ENCODE data around the gene TEPSIN.

Gene TEPSIN

DNA sequence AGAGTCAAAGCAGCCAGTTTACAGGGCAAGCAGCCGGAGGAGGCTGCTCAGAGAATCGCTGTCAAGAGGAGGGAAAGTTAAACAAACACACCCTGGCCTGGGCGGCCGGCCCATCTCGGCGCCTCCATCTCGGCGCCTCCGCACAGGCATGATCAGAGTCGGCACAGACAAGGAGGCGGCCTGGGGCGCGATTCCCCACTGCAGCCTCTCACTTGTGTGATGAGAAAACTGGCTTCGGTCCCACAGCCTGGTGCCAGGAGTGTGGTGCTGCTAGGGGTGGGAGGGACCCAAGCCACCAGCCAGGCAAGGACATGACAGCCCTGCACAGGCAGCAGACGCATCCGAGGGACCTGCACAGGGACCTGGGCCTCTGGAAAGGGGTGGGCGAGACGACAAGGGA is 38.6 kb upstream of the TEPSIN start:
- H3K4me3 ChIP-seq (replicated peaks in 1 of 2; ENCODE audit: low read depth in 2 of 2, low read length in 2 of 2), result no peak overlapping the region
- TF ChIP-seq, protein P1, sequence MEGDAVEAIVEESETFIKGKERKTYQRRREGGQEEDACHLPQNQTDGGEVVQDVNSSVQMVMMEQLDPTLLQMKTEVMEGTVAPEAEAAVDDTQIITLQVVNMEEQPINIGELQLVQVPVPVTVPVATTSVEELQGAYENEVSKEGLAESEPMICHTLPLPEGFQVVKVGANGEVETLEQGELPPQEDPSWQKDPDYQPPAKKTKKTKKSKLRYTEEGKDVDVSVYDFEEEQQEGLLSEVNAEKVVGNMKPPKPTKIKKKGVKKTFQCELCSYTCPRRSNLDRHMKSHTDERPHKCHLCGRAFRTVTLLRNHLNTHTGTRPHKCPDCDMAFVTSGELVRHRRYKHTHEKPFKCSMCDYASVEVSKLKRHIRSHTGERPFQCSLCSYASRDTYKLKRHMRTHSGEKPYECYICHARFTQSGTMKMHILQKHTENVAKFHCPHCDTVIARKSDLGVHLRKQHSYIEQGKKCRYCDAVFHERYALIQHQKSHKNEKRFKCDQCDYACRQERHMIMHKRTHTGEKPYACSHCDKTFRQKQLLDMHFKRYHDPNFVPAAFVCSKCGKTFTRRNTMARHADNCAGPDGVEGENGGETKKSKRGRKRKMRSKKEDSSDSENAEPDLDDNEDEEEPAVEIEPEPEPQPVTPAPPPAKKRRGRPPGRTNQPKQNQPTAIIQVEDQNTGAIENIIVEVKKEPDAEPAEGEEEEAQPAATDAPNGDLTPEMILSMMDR (IDR thresholded peaks at IDR 0.05; ENCODE audit: low read depth, low read length), result no peak
- DNase-seq (ENCODE audit: low read depth in 2 of 2), result peak in 1 of 2 donors; percentile 26

DNA sequence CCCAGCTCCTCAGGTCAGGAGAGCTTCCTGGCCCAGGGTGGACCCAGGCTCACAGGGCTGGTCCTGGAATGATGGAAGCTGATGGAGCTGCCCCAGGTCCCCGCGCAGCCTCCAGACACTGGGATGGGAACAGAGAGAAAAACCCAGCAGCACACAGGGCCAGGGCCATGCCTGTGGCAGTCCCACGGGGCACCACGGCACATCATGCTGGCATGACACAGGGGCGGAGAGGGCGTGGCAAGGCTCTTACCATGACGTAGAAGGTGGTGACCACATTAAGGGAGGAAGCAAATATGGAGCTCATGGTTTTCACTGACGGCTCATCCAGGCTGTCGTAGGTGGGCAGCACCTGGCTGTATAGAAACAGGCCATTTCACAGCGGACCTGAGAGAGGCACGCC is 37.9 kb upstream of the TEPSIN start:
- no peak overlapping the region for H3K4me3 ChIP-seq (replicated peaks in 1 of 2; ENCODE audit: low read depth in 2 of 2, low read length in 2 of 2)
- no peak for DNase-seq (ENCODE audit: low read depth in 2 of 2)
- TF ChIP-seq, protein P1 (IDR thresholded peaks at IDR 0.05; ENCODE audit: low read depth, low read length), result no peak

DNA sequence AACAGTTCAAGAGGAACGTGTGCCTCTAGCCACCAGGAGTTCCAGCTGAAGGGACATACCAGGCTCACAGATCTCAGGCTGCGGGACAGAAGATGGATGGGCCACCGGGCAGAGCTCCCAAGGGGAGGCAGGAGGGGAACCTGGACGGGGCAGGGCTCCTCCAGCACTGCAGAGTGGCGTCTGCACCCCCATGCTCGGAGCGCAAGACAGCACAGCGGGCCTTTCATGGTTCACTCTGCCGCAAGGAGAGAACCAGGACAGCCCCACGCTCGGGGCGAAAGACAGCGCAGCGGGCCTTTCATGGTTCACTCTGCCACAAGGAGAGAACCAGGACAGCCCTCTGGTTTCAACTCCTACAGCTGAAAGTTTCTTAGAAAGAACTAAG is 35.6 kb upstream of the TEPSIN start:
- DNase-seq (ENCODE audit: low read depth in 2 of 2), result no peak
- TF ChIP-seq, protein P1 (IDR thresholded peaks at IDR 0.05; ENCODE audit: low read depth, low read length), result no peak
- H3K4me3 ChIP-seq (replicated peaks in 1 of 2; ENCODE audit: low read depth in 2 of 2, low read length in 2 of 2), result no peak overlapping the region

DNA sequence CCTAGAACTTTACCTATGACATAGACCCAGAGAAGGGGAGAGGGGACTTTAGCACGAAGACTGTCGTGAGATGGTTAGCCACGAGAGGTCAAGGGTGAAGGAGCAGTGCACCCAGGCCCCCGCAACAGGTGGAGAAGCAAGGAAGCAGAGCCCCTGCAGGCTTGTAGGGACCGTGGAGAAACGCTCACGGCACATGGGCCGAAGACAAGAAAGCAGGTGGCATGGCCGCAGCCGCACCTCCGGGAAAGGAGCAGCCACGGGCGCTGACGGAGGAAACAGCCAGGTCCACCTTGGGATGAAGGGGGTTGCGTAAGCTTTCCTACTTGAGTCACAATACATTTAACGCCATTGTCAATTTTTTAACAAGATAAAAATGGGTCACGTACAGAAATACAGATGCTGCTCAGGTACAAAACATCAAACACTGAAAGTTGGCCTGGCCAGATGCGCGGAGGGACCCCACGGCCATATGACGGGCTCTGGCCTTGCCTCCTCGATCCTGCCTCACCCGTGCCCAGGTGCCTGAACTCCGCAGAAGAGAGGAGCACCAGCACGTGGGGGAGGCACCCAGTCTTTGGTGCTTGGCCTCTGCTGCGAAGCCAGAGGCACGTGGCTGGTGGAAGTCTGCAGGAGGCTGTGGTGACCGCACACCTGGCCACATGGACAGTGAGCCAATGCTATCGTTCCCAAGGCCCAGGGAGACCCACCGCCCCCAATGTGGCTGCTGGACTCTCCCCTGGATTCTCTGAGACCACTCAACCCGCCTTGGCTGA is 35.0 kb upstream of the TEPSIN start:
- no peak for DNase-seq (ENCODE audit: low read depth in 2 of 2)
- TF ChIP-seq, protein P1 (IDR thresholded peaks at IDR 0.05; ENCODE audit: low read depth, low read length), result no peak

DNA sequence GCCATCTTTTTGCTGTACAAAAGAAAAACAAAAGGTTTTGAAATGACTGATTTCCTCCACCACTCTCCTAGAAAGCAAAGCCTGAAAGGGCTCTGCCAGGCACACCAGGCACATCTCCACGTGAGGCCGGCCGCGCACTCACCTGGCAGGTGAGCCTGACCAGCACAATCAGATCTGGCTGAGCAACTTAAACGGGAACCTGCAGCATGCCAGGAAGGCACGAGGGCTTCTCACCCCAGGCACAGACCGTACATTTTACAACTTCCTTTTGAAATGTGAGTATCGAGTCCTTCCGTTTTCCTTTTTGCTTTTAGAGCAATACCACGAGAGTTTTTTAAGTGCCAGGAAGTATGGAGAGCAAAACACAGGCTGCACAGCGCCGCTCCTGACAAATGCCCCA is 33.8 kb upstream of the TEPSIN start:
- H3K4me3 ChIP-seq (replicated peaks in 1 of 2; ENCODE audit: low read depth in 2 of 2, low read length in 2 of 2), result no peak overlapping the region
- TF ChIP-seq, protein P1 (IDR thresholded peaks at IDR 0.05; ENCODE audit: low read depth, low read length), result no peak
- no peak for DNase-seq (ENCODE audit: low read depth in 2 of 2)

More for the DNA sequence above, 35.0 kb upstream of the TEPSIN start:
- no peak overlapping the region for H3K4me3 ChIP-seq (replicated peaks in 1 of 2; ENCODE audit: low read depth in 2 of 2, low read length in 2 of 2)

DNA sequence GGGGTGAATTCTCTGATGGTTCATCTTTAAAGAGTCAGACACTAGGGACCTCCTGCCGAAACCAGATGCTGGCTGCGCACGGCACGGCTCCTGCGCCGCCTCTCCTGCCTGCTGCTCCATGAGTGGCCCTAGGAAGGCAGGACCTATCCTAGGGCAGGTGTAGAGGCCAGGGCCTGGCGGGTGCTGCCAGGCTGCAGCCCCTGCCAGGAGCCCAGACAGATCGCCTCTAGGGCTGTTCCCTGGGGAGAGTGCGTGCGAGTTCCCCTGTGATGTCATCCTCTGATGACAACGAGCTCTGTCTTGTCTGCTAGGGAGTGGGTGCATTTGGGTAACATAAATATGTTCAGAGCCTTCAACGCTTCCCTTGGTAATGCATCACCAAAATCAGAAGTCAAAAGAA is 32.4 kb upstream of the TEPSIN start:
- TF ChIP-seq, protein P1 (IDR thresholded peaks at IDR 0.05; ENCODE audit: low read depth, low read length), result no peak

DNA sequence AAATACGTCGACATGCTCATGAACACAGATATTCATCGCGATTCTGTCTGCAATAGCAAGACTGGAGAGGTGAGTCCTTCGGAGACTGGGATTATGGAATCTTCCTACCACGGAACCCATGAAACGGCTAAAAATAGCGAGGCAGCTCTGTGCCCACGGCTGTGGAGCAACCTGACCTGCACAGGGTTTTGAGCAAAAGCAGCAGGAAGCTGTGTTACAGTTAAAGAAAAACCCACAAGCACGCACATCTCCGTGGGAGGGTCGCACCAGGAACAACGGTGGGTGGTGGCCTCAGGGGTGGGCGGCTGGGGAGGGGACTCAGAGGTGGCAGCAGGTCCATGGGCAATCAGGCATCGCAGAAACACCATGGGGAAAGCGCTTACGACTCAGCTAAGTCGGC is 31.4 kb upstream of the TEPSIN start:
- no peak overlapping the region for H3K4me3 ChIP-seq (replicated peaks in 1 of 2; ENCODE audit: low read depth in 2 of 2, low read length in 2 of 2)
- TF ChIP-seq, protein P1 (IDR thresholded peaks at IDR 0.05; ENCODE audit: low read depth, low read length), result no peak

More for the DNA sequence above, 32.4 kb upstream of the TEPSIN start:
- H3K4me3 ChIP-seq (replicated peaks in 1 of 2; ENCODE audit: low read depth in 2 of 2, low read length in 2 of 2), result no peak overlapping the region
- no peak for DNase-seq (ENCODE audit: low read depth in 2 of 2)

More for the DNA sequence above, 31.4 kb upstream of the TEPSIN start:
- no peak for DNase-seq (ENCODE audit: low read depth in 2 of 2)

Measured in cardiac fibroblast (primary cell).